Spleen (tissue), 11 donors: ENCODE results near the gene NT5DC4. TPM values are rescaled to one million over a fixed set of nuclear protein-coding genes. Genes with fewer than 3 reads are reported as not detected.

ENCODE experiments used
- DNase-seq: peaks from one replicate; pipeline ENCODE4 v3.0.0-alpha.2; 2020
- H3K27ac ChIP-seq, 8 donors: fragments of 200-600 bp; sonication (generic) in 7 of 8; 1 replicate in 4 of 8; 2 replicates in 4 of 8; pipeline versions ENCODE4 v1.5.0 to v1.8.0; 2016 to 2021; ENCODE audit warnings: inconsistent platforms in 4 of 8, mild to moderate bottlenecking in 4 of 8, moderate library complexity in 1 of 8
- H3K27me3 ChIP-seq, 7 donors: fragments of 200-600 bp; sonication (generic) in 6 of 7; replicated peaks in 1 of 7; 1 replicate in 4 of 7; 2 replicates in 3 of 7; pipeline versions ENCODE4 v1.5.0 to v1.8.0; 2016 to 2021; ENCODE audit warnings: inconsistent platforms in 3 of 7, mild to moderate bottlenecking in 1 of 7
- H3K36me3 ChIP-seq, 6 donors: fragments of 200-600 bp; sonication (generic) in 5 of 6; 1 replicate in 4 of 6; 2 replicates in 2 of 6; pipeline versions ENCODE4 v1.5.0 to v1.8.0; 2016 to 2021; ENCODE audit warnings: inconsistent platforms in 2 of 6
- H3K4me1 ChIP-seq, 6 donors: fragments of 200-600 bp; sonication (generic) in 5 of 6; 1 replicate in 3 of 6; 2 replicates in 3 of 6; pipeline versions ENCODE4 v1.5.0 to v1.8.0; 2016 to 2021; ENCODE audit warnings: inconsistent platforms in 3 of 6
- H3K4me3 ChIP-seq, 8 donors: fragments of 200-600 bp; sonication (generic) in 7 of 8; 1 replicate in 4 of 8; 2 replicates in 4 of 8; pipeline versions ENCODE4 v1.5.0 to v1.8.0; 2016 to 2021; ENCODE audit warnings: inconsistent platforms in 4 of 8, mild to moderate bottlenecking in 4 of 8, moderate library complexity in 2 of 8
- H3K9me3 ChIP-seq, 8 donors: fragments of 200-600 bp; sonication (generic) in 7 of 8; 1 replicate in 4 of 8; 2 replicates in 4 of 8; pipeline versions ENCODE4 v1.5.0 to v1.8.0; 2016 to 2021; ENCODE audit warnings: inconsistent platforms in 4 of 8
- POLR2A ChIP-seq, 3 donors: fragments of 450-650 bp; IDR thresholded peaks; one replicate each; pipeline ENCODE4 v1.5.1; 2017; ENCODE audit warnings: antibody characterized with exemption in 3 of 3, mild to moderate bottlenecking in 1 of 3
- POLR2AphosphoS5 ChIP-seq, 3 donors: sonication (generic); formaldehyde crosslinking; IDR thresholded peaks; one replicate each; pipeline ENCODE4 v1.5.1; 2017; ENCODE audit warnings: antibody characterized with exemption in 3 of 3
- WGBS, 5 donors: extraction: QIAGEN DNeasy Blood & Tissue Kit in 3 of 5; methylation state at CpG; one replicate each; pipeline versions ENCODE4 v1.1.5 to v1.1.7; 2013 to 2018; 5-methylcytosine and 5-hydroxymethylcytosine counted together
- intact Hi-C: fragments of 100-400 bp; cut with DNase I; formaldehyde crosslinking; loops from one replicate; pipeline ENCODE4 v1.15.0; 2023; ENCODE audit warnings: low total_unique reads
- polyA plus RNA-seq, 3 donors: library from polyadenylated mRNA; stranded (reverse); fragments of 200-250 nt; gene quantifications; one replicate each; pipeline ENCODE4 v1.2.1, GENCODE V29; 2013
- total RNA-seq, 7 donors: library from RNA; depleted of rRNA in 3 of 7; stranded (reverse); fragments of >200 nt in 3 of 7; fragmentation: NEBNext Ultra II Directional in 4 of 7; extraction: Animal tissue kit (Norgen Biotek cat#: 25700) in 4 of 7; gene quantifications; one replicate each; pipeline versions ENCODE4 v1.1.0 to v1.2.1, GENCODE V29; 2016 to 2021
- TF ChIP-seq, protein P1 (sequence below), 11 experiments: fragments of 200-600 bp in 7 of 11; fragments of 450-650 bp in 4 of 11; sonication (generic) in 4 of 11; IDR thresholded peaks in 8 of 11; conservative IDR thresholded peaks in 3 of 11; 1 replicate in 7 of 11; 2 replicates in 4 of 11; pipeline versions ENCODE4 v1.4.0 to v1.8.0; 2016 to 2021; ENCODE audit warnings: antibody characterized with exemption in 11 of 11, inconsistent platforms in 4 of 11, mild to moderate bottlenecking in 1 of 11
- donor health status: healthy with polysubstance abuse.
- donor health status: DM: no; HTN: no; CAD: no; lungs with moderate emphysema.
- donor health status: DM: no; HTN: no; CAD: no.
- donor health status: Bipolar disorder and iron deficiency.
- donor health status: healthy.
- donor health status: DM: no; HTN: no; CAD: no.
- donor health status: DM: yes; HTN: yes; CAD: no.

Gene NT5DC4
- total and polyA plus RNA-seq, 10 donors, result 0.28 to 3.8 (median 1.6) TPM

DNA sequence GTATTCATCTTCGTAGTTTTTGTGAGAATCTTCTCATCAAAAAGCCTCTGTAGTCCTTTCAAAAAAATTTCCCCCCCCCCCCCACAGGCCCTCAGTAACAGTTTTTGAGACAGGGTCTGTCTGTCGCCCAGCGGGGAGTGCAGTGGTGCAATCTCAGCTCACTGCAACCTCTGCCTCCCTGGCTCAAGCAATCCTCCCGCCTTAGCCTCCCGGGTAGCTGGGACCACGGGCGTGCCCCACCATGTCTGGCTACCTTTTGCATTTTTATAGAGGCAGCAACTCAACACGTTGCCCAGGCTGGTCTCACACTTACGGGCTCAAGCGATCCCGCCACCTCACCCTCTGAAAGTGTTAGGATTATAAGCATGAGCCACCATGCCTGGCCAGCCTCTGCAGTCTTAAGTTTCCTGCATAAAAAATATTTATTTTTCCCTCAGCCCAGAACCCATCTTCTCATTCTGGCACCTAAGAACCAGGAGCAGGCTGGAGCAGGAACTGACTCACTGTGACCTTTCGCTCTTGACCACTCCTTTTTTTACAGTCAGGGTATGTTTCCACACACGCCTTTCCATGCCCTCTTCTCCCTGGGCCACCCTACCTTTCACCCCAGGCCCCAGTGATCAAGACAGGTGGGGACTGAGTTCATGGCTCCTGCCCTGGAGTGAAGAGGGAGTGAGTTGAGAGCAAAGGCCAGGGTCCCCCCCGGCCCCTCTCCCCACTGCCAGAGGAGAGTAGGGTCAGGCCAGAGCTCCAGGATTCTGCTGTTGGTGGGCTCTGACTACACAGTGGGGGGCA is 32.5 kb upstream of the NT5DC4 start:
- Histone ChIP-seq H3K9me3 (no peaks in the 10 kb centered on the region), H3K27ac (no peak overlapping the region), H3K36me3 (no peaks in the 10 kb centered on the region), H3K4me3 (no peak overlapping the region), H3K4me1 (peaks cover 15 to 72% (median 43%) of the 10 kb centered on the region in 6 donors), H3K27me3 (no peaks in the 10 kb centered on the region)
- TF ChIP-seq POLR2A (IDR thresholded peaks at IDR 0.05) (no peak), POLR2AphosphoS5 (IDR thresholded peaks at IDR 0.05) (no peak)
- TF ChIP-seq, protein P1, sequence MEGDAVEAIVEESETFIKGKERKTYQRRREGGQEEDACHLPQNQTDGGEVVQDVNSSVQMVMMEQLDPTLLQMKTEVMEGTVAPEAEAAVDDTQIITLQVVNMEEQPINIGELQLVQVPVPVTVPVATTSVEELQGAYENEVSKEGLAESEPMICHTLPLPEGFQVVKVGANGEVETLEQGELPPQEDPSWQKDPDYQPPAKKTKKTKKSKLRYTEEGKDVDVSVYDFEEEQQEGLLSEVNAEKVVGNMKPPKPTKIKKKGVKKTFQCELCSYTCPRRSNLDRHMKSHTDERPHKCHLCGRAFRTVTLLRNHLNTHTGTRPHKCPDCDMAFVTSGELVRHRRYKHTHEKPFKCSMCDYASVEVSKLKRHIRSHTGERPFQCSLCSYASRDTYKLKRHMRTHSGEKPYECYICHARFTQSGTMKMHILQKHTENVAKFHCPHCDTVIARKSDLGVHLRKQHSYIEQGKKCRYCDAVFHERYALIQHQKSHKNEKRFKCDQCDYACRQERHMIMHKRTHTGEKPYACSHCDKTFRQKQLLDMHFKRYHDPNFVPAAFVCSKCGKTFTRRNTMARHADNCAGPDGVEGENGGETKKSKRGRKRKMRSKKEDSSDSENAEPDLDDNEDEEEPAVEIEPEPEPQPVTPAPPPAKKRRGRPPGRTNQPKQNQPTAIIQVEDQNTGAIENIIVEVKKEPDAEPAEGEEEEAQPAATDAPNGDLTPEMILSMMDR (IDR thresholded peaks at IDR 0.05 in 8 of 11, conservative IDR thresholded peaks at IDR 0.05 in 3 of 11), result no peak
- no peak for DNase-seq
- WGBS, 5 donors, result 84 to 93% (median 89%) methylated on average over 13 to 14 of the region's 14 CpGs
- intact Hi-C loops, result no loop called here

DNA sequence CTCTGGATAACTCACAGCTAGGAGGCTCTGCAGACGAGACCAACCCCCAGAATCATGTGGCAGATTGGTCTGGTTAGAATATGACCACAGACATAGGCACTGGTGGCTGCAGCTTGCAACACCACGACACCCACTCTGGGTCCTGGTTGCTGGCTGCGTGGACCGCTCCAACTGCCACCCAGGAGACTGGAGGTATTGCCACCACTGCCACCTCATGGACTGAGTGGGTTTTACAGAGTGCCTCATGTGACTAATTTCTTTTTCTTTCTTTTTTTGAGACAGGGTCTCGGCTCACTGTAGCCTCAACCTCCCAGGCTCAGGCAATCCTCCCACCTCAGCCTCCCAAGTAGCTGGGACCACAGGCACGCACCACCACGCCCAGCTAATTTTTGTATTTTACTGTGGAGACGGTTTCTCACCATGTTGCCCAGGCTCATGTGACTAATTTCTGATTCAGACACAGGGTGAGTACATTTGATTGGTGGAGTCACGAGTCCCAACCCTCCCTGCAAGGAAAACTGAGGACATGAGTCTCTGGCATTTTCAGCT is 29.9 kb upstream of the NT5DC4 start:
- TF ChIP-seq, protein P1 (IDR thresholded peaks at IDR 0.05 in 8 of 11, conservative IDR thresholded peaks at IDR 0.05 in 3 of 11), result peak; percentile 34 to 94 (median 75)
- TF ChIP-seq POLR2A (IDR thresholded peaks at IDR 0.05) (no peak), POLR2AphosphoS5 (IDR thresholded peaks at IDR 0.05) (peak in 2 of 3 donors; percentile 31 to 57)
- H3K9me3 ChIP-seq, result no peaks in the 10 kb centered on the region
- peak overlapping the region in 1 of 8 donors; percentile 29 for H3K4me3 ChIP-seq
- H3K4me1 ChIP-seq, result peaks cover 8 to 54% (median 31%) of the 10 kb centered on the region in 6 donors
- H3K27ac ChIP-seq, result peak overlapping the region in 4 of 8 donors; percentile 56 to 80 (median 68)
- 23 to 41% (median 28%) methylated on average over 9 of the region's 9 CpGs for WGBS, 5 donors
- DNase-seq, result peak; percentile 90
- no peaks in the 10 kb centered on the region for H3K27me3 ChIP-seq
- no peaks in the 10 kb centered on the region for H3K36me3 ChIP-seq
- intact Hi-C loops, result no loop called here

DNA sequence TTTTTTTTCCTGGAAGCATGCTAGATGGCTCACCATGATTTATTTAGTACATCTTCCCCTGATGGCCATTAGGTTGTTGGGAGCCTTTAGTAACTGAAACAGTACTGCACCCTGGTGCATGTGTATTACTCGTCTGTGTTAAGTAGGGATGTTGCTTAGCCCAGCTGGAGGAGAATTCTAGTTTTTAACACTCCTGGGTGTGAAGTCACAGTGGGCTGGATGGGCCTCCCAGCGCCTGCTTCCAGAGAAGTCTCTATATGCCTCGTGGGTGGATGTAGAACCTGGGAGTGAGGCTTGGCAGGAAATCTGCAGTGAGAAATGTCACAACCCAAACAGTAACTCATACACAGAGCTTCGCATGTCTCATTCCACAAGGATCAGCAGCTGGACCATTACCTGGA is 28.9 kb upstream of the NT5DC4 start:
- Histone ChIP-seq H3K4me1 (peaks cover 8 to 45% (median 28%) of the 10 kb centered on the region in 6 donors), H3K36me3 (no peaks in the 10 kb centered on the region), H3K9me3 (no peaks in the 10 kb centered on the region), H3K27ac (peak overlapping the region in 7 of 8 donors; percentile 20 to 80 (median 64)), H3K27me3 (no peaks in the 10 kb centered on the region), H3K4me3 (no peak overlapping the region)
- 62 to 78% (median 72%) methylated on average over 4 of the region's 4 CpGs for WGBS, 5 donors
- intact Hi-C loops, result no loop called here
- no peak for DNase-seq
- TF ChIP-seq POLR2AphosphoS5 (IDR thresholded peaks at IDR 0.05), result no peak
- no peak for TF ChIP-seq POLR2A (IDR thresholded peaks at IDR 0.05)
- TF ChIP-seq, protein P1 (IDR thresholded peaks at IDR 0.05 in 8 of 11, conservative IDR thresholded peaks at IDR 0.05 in 3 of 11), result no peak

DNA sequence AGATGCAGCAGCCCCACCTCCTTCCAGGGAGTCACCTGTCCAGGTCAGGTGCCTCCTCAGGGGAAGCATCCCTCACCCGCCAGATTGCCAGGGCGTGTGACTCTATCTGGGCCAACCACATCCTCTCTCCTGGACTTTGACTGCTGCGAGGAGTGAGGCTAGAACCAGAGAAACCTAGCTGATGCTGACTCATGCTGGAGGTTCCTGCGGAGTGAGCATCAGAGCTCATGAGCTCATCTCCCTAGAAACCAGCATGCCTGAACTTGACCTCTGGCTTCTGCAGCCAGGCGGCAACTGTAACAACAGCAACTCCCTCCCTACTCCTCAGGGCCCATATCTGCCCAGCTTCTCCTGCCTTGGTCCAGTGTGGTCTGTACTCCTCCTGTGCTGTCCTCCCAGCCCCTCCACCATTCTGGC is 28.3 kb upstream of the NT5DC4 start:
- Histone ChIP-seq H3K9me3 (no peaks in the 10 kb centered on the region), H3K27me3 (no peaks in the 10 kb centered on the region), H3K27ac (peak overlapping the region in 7 of 8 donors; percentile 20 to 80 (median 64)), H3K4me1 (peaks cover 8 to 45% (median 28%) of the 10 kb centered on the region in 6 donors), H3K4me3 (no peak overlapping the region), H3K36me3 (no peaks in the 10 kb centered on the region)
- intact Hi-C loops, result no loop called here
- peak; percentile 9 to 57 (median 55) for TF ChIP-seq POLR2AphosphoS5 (IDR thresholded peaks at IDR 0.05)
- TF ChIP-seq POLR2A (IDR thresholded peaks at IDR 0.05), result no peak
- DNase-seq, result no peak
- WGBS, 5 donors, result 13 to 31% (median 18%) methylated on average over 5 of the region's 5 CpGs
